ENCODE data around the gene SDCBP2. TPM values are rescaled to one million over a fixed set of nuclear protein-coding genes. Genes with fewer than 3 reads are reported as not detected.
"Not testable (repeated sequence)": the region's sequence is repeated elsewhere in the genome, so short reads cannot be mapped to it uniquely, and the experiment has no call there.

The SDCBP2 gene
- total RNA-seq, 1 donor from 2014 or later: 6.4 TPM

DNA sequence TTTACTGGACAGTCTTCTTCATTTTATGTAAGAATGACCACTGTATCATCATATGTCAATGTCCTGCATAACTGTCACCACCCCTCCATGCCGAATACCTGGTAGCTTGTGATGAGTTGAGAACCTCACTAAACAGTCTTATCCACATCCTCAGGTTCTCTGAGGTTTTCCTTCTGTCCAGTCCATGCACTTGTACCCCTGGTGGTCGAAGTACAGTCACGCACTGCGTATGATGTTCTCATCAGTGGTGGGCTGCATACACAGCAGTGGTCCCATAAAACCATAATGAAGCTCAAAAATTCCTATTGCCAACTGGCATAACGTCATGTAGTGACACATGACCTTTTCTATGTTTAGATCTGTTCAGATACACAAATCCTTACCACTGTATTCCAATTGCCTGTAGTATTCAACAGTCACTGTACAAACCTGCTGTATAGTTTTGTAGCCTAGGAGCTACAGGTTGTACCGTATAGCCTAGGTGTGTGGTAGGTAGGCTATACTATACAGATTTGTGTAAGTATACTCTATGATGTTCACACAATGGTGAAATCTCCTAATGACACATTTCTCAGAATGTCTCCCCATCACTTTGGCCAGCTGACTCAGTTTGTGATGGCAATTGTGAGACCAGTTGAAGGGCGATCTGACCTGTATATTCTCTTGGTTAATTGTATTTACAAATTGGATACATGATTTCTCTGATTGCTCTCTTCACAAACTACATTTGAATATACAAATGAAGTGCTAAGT lies 31.3 kb upstream of the SDCBP2 start:
- DNase-seq (ENCODE audit: low spot score): no peak
- no peak for ATAC-seq

DNA sequence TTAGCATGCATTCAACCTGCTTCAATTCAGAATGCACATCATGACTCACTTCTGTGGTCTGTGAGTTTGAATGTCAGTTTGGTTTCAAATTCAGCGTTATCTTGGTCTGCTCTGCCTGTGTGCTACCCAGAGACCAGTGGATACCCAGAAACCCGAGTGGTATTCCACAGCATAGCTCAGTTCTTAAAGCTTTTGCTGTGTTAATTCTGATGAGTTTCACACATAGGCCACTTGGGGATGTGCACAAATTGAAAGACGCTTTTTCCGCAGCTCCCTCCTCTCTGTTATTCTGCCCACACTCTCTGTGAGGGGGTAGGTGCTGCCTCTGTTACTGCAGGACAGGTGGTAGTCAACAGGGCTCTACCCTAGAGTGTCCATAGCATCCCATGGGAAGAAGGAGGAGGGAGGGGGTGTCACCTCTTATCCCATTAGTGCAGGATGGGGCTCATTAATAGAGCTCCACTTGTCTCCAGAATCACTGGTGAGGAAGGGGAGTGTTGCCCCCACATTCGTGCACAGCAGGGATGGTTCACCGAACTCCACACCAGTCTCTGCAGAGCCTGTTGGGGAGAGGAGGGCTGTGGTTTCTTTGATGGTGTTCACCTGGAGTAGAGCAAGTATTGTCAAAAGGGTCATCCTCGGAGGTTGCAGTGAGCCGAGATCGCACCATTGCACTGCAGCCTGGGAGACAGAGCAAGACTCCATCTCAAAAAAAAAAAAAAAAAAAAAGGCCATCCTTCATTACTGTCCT lies 29.2 kb upstream of the SDCBP2 start:
- ATAC-seq: no peak

DNA sequence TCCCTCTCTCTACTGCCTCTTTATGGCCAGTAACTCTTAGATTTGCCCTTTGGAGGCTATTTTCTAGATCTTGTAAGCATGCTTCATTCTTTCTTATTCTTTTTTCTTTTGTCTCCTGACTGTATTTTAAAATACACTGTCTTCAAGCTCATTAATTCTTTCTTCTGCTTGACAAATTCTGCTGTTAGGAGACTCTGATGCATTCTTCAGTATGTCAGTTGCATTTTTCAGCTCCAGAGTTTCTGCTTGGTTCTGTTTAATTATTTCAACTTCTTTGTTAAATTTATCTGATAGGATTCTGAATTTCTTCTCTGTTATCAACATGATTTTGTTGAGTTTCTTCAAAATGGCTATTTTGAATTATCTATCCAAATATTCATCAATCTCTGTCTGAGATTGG lies 25.0 kb upstream of the SDCBP2 start:
- ATAC-seq (no peak), DNase-seq (ENCODE audit: low spot score) (no peak)

More for the DNA sequence above, 29.2 kb upstream of the SDCBP2 start:
- DNase-seq (ENCODE audit: low spot score): no peak

DNA sequence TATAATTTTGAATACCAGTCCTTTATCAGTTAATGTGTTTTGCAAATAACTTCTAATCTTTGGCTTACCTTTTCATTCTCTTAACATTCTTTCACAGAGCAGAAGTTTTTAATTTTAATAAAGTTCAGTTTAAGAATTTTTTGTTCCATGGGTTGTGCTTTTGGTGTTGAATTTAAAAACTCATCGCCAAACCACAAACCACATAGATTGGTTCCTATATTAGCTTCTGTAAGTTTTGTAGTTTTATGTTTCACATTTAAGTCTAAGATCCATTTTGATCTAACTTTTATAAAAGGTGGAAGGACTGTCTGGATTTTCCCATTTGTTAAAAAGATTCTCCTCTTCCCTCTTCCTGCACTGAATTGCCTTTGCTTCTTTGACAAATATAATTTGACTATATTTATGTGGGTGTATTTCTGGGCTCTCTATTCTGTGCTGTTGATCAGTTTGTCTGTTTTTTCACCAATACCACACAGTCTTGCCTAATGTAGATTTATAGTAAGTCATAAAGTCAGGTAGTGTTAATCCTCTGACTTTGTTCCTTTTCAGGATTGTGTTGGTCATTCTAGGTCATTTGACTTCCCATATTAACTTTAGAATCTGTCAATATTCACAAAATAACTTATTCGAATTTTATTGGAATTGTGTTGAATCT lies 17.5 kb upstream of the SDCBP2 start:
- ATAC-seq (no peak), DNase-seq (ENCODE audit: low spot score) (no peak)

DNA sequence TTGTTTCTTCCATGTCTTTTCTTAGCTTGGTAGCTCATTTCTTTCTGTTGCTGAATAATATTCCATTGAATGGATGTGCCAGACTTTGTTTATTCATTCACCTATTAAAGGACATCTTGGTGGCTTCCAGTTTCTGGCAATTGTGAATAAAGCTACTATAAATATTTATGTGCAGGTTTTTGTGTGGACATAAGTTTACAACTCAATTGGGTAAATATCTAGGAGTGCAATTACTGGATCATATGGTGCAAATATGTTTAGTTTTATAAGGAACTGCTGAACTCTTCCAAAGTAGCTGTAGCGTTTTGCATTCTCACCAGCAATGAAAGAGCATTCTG lies 16.8 kb upstream of the SDCBP2 start:
- DNase-seq (ENCODE audit: low spot score) (no peak), ATAC-seq (no peak)

DNA sequence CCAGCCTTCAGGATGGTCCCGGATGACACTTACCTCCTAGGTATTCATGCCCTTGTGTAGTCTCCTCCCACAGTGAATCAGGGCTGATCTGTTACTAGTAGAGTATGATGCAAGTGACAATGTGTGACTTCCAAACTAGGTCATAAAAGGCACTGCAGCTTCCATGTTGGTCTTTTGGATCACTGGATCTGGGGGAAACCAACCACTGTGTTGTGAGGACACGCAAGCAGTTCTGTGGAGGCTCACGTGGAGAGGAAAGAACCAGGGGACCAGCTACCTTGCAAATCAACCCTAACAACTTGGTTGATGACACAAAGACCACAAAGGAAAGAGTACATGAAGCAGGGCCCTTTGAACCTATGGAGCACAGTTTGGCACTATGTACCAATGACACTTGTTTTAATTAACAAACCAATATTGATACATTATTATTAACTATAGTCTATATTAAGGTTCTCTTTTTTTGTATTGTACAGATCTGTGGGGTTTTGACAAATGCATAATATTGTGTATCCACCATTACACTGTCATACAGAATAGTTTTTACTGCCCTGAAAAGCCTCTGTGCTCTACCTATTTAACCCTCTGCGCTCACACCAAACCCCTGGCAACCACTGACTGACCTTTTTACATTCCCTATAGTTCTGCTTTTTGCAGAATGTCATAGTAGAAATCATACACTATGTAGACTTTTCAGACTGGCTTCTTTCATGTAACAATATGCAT lies 16.3 kb upstream of the SDCBP2 start:
- ATAC-seq: no peak

DNA sequence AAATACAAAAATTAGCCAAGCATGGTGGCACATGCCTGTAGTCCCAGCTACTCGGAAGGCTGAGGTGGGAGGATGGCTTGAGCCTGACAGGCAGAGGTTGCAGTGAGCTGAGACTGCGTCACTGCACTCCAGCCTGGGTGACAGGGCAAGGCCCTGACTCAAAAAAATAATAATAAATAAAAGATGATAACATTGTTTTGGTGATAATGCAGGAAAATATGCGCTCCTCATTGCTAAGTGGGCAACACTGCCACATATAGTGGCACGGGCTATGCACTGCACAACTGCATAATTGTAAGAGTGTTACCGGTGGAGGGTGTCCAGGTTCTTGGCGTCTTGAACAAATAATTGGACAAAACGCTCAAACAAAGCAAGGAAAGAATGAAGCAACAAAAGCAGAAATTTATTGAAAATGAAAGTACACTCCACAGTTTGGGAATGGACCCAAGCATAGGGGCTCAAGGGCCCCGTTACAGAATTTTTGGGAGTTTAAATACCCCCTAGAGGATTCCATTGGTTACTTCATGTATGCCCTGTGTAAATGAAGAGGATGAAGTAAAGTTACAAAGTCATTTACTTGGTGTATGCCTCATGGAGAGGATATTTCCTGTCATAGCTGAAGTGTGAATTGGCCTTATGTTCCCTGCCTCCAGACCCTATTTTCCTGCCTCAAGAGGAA lies 14.6 kb upstream of the SDCBP2 start:
- not testable (repeated sequence) for ATAC-seq

More for the DNA sequence above, 16.3 kb upstream of the SDCBP2 start:
- DNase-seq (ENCODE audit: low spot score): no peak

DNA sequence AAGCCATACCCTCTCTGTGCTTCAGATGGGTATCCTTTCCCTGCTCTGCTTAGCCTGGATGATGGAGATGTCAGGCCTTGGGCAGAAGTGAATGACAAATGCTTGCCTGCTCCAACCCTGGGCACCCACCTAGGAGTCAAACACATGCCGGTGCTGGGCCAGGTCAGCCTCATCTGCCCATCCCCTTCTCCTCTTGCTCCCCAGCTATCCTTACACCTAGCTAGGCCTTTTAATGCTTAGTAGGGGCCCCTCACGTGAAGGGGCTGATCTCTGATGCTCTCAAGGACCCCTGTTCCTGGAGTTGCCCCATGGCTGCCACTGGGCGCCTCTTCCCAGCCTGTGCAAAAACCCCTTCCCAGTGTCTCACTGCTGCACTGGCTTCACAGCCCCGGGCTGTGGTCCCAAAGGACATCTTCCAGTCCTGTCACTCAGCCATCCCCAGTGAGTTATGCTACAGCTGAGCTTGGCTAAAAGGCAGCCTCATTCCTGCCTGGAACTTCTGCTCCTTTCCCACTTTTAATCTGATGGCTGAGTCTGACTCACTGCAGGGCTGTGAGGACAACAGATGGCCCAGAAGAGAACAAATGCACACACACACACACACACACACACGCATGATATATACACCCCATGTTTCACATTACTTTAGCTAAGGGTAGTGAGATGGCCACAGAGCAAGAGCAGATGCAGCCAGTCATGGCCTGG lies 12.8 kb upstream of the SDCBP2 start:
- no peak for ATAC-seq
- DNase-seq (ENCODE audit: low spot score): no peak

More for the DNA sequence above, 14.6 kb upstream of the SDCBP2 start:
- not testable (repeated sequence) for DNase-seq (ENCODE audit: low spot score)

DNA sequence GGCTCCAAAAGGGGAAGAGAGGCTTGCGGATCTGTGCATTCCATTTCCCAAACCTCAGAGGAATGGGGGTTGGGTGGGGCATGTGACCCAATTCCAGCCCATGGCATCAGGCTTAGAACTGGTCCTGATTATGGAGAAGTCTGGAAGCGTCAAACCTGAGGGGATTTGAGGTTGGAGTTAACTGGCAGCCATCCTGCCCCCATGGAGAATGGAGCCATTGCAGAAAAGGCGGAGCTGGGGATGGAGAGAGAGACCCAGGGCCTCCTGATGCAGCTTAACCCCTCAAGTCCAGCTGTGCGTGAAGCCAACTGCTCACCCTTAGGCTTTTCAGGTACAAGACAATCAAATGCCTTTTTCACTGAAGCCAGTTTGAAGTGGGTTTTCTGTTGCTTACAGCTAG lies 9.9 kb upstream of the SDCBP2 start:
- ATAC-seq (no peak), DNase-seq (ENCODE audit: low spot score) (no peak)

DNA sequence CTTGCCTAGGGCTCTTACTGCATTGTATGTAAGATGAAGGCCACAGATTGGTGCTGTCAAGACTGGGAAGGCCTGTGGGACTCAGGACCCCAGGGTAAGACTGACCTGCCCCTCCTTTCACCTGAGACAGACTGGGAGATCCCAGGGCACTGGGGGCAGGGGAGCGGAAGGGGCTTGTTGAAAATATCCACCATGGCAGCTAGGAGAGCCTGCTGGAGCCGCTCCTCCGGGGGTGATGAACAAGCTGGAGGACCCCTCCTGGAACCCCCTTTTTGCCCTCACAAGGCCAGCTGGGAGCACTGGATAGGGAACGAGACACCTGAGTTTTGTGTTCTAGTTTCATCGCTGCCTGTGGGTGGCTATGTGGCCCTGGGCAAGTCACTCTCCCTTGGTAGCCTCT lies 9.2 kb upstream of the SDCBP2 start:
- peak; percentile 43 for DNase-seq (ENCODE audit: low spot score)
- ATAC-seq: no peak

DNA sequence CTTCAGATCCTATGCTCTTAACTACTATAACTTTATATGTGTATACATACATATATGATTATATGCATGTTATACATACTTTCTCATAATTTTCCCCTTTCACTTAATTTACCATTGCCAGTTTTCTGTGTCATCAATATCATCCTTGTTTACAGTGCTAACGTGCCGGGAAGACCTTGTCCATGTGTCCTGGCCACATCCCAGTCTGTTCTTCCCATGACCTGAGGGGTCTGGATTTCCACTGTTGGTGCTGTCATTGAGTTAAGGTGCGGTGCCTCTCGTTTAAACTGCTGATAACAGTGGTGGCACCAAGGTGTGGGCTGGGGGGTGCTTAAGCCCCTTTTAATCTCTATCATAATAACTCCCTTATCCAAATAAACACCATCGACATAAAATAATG lies 8.5 kb upstream of the SDCBP2 start:
- ATAC-seq (no peak), DNase-seq (ENCODE audit: low spot score) (no peak)

DNA sequence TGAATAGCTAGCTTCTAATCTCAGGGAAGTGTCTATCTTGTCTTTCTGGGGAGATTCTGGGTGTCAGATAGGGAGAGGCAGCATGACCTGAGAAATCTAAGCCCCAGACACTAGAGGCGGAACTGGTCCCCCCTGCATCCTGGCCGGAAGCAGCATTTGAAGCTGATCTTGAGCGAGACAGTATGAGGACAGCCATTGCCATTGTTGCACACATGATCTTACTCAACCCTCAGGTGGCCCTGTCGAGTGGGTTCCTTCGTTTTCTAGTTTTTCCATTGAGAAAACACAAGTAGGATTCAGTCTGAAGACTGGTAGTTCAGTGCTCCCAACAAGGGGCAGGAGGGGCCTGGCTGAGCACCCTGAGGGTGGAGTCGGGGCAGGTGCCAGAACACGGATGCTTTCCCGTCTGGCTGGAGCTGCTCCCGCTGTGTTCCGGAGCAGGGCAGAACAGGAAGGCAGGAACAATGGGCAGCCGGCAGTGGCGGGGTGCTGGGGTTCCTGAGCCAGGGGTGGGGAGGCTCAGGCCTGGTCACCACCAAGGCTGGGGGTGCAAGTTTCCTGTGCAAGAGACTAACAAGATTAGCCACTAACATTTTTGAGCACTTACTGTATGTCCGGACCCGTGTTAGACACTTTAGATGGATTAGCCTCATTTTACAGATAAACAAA lies 7.9 kb upstream of the SDCBP2 start:
- ATAC-seq (peak; percentile 93), DNase-seq (ENCODE audit: low spot score) (peak; percentile 84)

DNA sequence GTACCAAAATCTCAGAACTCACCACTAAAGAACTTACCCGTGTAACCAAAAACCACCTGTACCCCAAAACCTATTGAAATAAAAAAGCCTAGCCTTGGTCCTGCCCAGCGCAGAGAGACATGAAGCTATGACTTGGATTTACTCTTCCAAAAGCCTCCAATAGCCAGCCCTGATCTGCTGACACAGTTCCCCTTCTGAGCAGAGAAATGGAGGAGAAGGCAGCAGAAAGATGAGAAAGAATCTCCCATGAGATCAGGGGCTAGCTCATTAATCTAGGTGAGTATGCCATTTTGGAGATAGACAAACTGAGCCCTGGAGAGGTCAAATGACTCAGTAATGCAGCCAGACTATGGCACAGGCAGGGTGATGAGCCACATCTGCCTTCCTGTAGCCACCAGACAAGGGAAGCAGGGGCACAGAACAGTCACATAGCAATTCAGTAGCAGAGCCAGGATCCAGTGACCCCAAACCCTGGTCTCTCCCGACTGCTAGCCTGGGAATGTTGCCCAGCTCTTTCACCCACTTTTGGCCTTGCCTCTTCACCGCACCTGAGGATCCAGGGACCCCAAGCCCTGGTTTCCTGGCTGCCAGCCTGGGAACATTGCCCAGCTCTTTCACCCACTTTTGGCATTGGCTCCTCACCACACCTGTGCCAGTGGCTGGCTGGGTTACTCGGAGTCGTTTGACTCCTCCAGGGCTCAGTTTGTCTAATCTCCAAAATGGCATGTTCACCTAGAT lies 7.2 kb upstream of the SDCBP2 start:
- peak; percentile 77 for ATAC-seq
- DNase-seq (ENCODE audit: low spot score): peak; percentile 82

DNA sequence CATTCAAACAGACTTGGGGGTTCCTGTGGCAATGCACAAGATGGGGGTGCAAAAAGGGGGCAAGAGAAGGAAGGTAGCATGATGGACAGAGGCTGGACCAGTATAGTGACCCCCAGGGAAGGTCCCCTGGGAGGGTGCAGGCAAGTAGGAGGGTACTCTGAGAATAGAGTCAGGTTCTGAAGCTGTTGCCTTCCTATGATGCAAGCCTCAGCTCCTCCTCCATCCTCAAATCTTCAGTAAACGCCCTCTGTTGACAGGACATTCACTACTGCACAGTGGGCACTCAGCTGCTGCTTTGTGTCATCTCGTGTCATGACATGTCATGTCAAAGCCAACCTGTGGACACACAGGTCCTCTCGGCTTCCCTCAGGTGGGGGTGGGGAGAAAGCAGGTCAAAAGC lies 5.8 kb upstream of the SDCBP2 start:
- ATAC-seq (no peak), DNase-seq (ENCODE audit: low spot score) (no peak)

DNA sequence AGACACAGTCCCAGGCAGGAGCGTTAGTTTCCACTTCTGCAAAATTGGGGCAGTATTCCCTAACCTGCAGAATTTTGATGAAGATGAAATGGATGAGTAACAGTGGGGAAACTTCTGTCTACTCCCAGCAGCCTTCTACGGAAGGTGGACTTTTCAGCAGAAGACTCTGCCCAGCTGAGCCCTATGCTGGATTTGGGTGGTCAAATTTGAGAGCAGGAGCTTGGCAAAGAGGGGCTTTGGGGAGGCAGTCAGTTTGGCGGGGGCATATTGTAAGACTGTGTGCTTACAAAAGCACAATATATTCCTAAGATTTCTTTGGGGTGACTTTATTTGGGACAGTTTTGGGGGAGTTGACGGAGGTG lies 5.4 kb upstream of the SDCBP2 start:
- no peak for ATAC-seq

DNA sequence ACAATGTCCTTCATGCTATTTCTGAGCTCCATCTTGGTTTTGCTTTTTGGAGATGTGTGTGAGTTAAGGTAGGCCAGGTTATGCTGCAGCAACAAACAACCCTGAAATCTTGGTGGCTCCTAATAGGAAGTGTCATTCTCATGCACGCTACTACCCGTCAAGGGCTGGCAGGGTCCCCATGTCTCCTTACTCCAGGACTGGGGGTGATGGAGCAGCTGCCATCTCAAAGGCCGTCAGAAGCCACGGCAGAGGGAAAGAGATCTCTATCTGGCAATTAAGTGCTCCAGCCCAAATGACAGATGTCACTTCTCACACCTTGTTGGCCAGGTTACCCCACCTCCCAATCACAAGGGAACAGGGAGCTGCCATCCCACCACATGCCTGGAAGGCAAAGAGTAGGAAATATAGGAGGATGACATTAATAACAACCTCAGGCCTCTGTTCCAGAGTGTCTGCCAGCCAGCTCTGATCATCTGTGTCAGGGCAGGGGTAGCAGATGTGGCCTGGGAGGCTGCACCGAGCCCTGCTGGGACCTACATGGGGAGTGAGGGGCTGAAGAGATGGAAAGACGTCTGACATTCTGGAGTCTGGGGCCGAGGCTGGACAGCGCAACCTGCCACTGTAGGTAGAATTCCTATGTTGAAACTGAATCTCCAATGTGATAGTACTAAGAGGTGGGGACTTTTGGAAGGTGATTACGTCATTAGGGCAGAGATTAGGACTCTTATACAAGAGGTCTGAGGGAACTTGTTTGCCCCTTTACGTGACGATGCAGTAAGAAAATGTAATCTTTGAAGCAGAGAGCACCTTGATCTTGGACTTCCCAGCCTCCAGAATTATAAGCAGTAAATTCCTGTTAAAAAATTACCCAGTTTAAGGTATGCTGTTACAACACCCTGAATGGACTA lies 4.8 kb upstream of the SDCBP2 start:
- DNase-seq (ENCODE audit: low spot score): peak; percentile 41

More for the DNA sequence above, 5.4 kb upstream of the SDCBP2 start:
- no peak for DNase-seq (ENCODE audit: low spot score)

DNA sequence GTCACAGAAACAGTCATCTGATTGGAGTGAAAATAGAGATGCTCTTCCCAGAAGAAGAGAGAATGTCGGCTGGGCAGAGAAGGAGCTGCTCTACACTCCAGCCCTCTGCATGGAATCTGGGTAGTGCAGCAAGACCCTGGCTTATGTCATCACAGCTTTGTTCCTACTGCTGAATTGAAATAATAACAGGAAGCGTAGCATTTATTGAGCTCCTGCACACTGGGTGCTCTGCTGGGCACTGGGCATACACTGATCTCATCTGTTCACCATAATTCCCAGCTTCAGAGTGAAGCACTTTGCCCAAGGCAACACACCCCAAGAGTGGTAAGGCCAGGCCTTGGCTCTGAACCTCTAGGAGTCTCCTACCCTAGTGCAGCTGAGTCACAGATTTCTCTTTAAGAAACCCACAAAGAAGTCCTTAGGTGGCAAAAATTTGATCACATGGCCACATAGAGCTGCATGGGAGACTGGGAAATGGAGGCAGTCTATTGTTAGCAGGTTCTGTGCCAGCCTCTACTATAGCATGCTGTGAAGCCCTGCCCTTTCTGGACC lies 3.9 kb upstream of the SDCBP2 start:
- ATAC-seq: no peak
- peak; percentile 36 for DNase-seq (ENCODE audit: low spot score)

More for the DNA sequence above, 4.8 kb upstream of the SDCBP2 start:
- ATAC-seq: no peak
